ENCODE results near the gene NCMAP. TPM values are rescaled to one million over a fixed set of nuclear protein-coding genes. Genes with fewer than 3 reads are reported as not detected.
"Not testable (repeated sequence)": the region's sequence is repeated elsewhere in the genome, so short reads cannot be mapped to it uniquely, and the experiment has no call there.

NCMAP gene
- polyA plus RNA-seq, 2 of the 4 experiments (the other 2 are of a cell fraction), result 0.13 to 1.7 TPM

DNA sequence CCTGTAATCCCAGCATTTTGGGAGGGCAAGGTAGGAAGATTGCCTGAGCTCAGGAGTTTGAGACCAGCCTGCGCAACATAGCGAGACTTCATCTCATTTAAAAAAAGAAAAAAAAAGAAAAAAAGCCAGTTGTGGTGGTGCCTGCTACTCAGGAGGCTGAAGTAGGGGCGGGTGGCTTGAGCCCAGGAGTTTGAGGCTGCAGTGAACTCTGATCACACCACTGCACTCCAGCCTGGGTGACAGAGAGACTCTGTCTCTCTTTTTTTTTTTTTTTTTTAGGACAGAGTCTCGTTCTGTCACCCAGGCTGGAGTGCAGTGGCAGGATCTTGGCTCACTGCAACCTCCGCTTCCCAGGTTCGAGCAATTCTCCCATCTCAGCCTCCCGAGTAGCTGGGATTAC lies 26.6 kb upstream of the NCMAP start:
- 97% methylated on average over 6 of the region's 7 CpGs for WGBS (ENCODE audit: missing lambda C conversion rate)
- H3K9me3 ChIP-seq; CTCF ChIA-PET; ATAC-seq; DNase-seq (ENCODE audit: low read depth in 1 of 2, low spot score in 1 of 2); FAIRE-seq; H3K4me3 ChIP-seq; H3K4me1 ChIP-seq; POLR2A ChIA-PET; H3K27ac ChIP-seq; H3K4me2 ChIP-seq: not testable (repeated sequence)

- Histone ChIP-seq H3K4me2 (no peak overlapping the region), H3K4me1 (peaks cover 33% of the 10 kb centered on the region), H3K27ac (0 out of 6 replicates have a peak overlapping the region, but pooled peaks of 1 of the 2 experiments have one; percentile 21), H3K9me3 (no peaks in the 10 kb centered on the region), H3K4me3 (no peak overlapping the region)
- FAIRE-seq, result no peak
- ChIA-PET POLR2A (no interaction called here), CTCF (interaction anchor here (0.6 to 2.6 kb wide), 2 partner anchors 8 to 143 kb away, joined by 3 to 8 read pairs; no protein-coding TSS in a partner anchor)
- no peak for DNase-seq (ENCODE audit: low read depth in 1 of 2, low spot score in 1 of 2)
- 93% methylated on average over 21 of the region's 21 CpGs for WGBS (ENCODE audit: missing lambda C conversion rate)
- no peak for TF ChIP-seq RARB (CRISPR knock-in tag; IDR thresholded peaks at IDR 0.05)
- TF ChIP-seq HEYL (CRISPR knock-in tag; IDR thresholded peaks at IDR 0.05), result no peak
- TF ChIP-seq MAZ (IDR thresholded peaks at IDR 0.05; ENCODE audit: borderline replicate concordance, low read depth, low read length), result no peak
- TF ChIP-seq REST (IDR thresholded peaks at IDR 0.05), result no peak
- no peak for TF ChIP-seq TFCP2L1 (CRISPR knock-in tag; IDR thresholded peaks at IDR 0.05)
- TF ChIP-seq JUNB (IDR thresholded peaks at IDR 0.05), result no peak
- TF ChIP-seq TP53 (CRISPR knock-in tag; IDR thresholded peaks at IDR 0.05), result no peak
- no peak for TF ChIP-seq CEBPB (IDR thresholded peaks at IDR 0.05)
- TF ChIP-seq KDM5A (IDR thresholded peaks at IDR 0.05), result no peak
- ATAC-seq, result no peak
Observed at GRCh38 chr1:24535021-24535424, 20.9 kb upstream of the NCMAP start.

- H3K27ac ChIP-seq, result peak overlapping the region; percentile 59 to 79; a peak in 3 of 6 replicates
- FAIRE-seq, result no peak
- POLR2A ChIA-PET, result no interaction called here
Observed at GRCh38 chr1:24535778-24536177, 20.1 kb upstream of the NCMAP start.

More at GRCh38 chr1:24535778-24536177, 20.1 kb upstream of the NCMAP start:
- no peak overlapping the region for H3K4me3 ChIP-seq
- ATAC-seq, result no peak
- CTCF ChIA-PET, result interaction anchor here (1.0 to 2.6 kb wide), 2 partner anchors 9 to 11 kb away, joined by 3 to 8 read pairs; no protein-coding TSS in a partner anchor
- WGBS (ENCODE audit: missing lambda C conversion rate), result 95% methylated on average over 8 of the region's 8 CpGs
- TF ChIP-seq CBX8 (IDR thresholded peaks at IDR 0.05) (no peak), NPAS2 (CRISPR knock-in tag; IDR thresholded peaks at IDR 0.05; ENCODE audit: borderline replicate concordance) (no peak), PBX3 (IDR thresholded peaks at IDR 0.05) (no peak), RCOR1 (IDR thresholded peaks at IDR 0.05; ENCODE audit: low read depth, low read length) (no peak), FOSB (CRISPR knock-in tag; IDR thresholded peaks at IDR 0.05) (no peak), HEYL (CRISPR knock-in tag; IDR thresholded peaks at IDR 0.05) (no peak), MAZ (IDR thresholded peaks at IDR 0.05; ENCODE audit: borderline replicate concordance, low read depth, low read length) (no peak), ZC3H11A (IDR thresholded peaks at IDR 0.05) (no peak), CBX2 (IDR thresholded peaks at IDR 0.05; ENCODE audit: borderline replicate concordance, low read depth) (no peak), NFE2L2 (conservative IDR thresholded peaks at IDR 0.05; ENCODE audit: low read length) (no peak), CEBPB (IDR thresholded peaks at IDR 0.05) (no peak), CHD4 (IDR thresholded peaks at IDR 0.05; ENCODE audit: borderline replicate concordance) (no peak), RAD21 (conservative IDR thresholded peaks at IDR 0.05 in 1 of 2, IDR thresholded peaks at IDR 0.05 in 1 of 2) (no peak), RFX5 (IDR thresholded peaks at IDR 0.05) (no peak), RARB (CRISPR knock-in tag; IDR thresholded peaks at IDR 0.05) (no peak), USF2 (IDR thresholded peaks at IDR 0.05) (no peak)
- TF ChIP-seq, protein P1, sequence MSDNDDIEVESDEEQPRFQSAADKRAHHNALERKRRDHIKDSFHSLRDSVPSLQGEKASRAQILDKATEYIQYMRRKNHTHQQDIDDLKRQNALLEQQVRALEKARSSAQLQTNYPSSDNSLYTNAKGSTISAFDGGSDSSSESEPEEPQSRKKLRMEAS (IDR thresholded peaks at IDR 0.05), result no peak
- TF ChIP-seq, protein P2, sequence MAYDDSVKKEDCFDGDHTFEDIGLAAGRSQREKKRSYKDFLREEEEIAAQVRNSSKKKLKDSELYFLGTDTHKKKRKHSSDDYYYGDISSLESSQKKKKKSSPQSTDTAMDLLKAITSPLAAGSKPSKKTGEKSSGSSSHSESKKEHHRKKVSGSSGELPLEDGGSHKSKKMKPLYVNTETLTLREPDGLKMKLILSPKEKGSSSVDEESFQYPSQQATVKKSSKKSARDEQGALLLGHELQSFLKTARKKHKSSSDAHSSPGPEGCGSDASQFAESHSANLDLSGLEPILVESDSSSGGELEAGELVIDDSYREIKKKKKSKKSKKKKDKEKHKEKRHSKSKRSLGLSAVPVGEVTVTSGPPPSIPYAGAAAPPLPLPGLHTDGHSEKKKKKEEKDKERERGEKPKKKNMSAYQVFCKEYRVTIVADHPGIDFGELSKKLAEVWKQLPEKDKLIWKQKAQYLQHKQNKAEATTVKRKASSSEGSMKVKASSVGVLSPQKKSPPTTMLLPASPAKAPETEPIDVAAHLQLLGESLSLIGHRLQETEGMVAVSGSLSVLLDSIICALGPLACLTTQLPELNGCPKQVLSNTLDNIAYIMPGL (CRISPR knock-in tag; IDR thresholded peaks at IDR 0.05; ENCODE audit: borderline replicate concordance), result no peak
- H3K4me1 ChIP-seq, result peaks cover 39% of the 10 kb centered on the region
- peak overlapping the region; percentile 61; the same call in 2 of the 3 replicates for H3K4me2 ChIP-seq
- no peak for DNase-seq (ENCODE audit: low read depth in 1 of 2, low spot score in 1 of 2)
- no peaks in the 10 kb centered on the region for H3K9me3 ChIP-seq

Measured in A549 (cell line).